Suprapubic skin (tissue), 4 donors: ENCODE results near the gene HES1. TPM values are rescaled to one million over a fixed set of nuclear protein-coding genes. Genes with fewer than 3 reads are reported as not detected.
"Not testable (repeated sequence)": the region's sequence is repeated elsewhere in the genome, so short reads cannot be mapped to it uniquely, and the experiment has no call there.

ENCODE experiments used
- DNase-seq, 2 donors: peaks; one replicate each; pipeline ENCODE4 v3.0.0-alpha.2; 2019; ENCODE audit warnings: low spot score in 2 of 2
- H3K27ac ChIP-seq: fragments of 200-600 bp; sonication (generic); one replicate; pipeline ENCODE4 v1.5.1; 2019
- H3K27me3 ChIP-seq: fragments of 200-600 bp; sonication (generic); one replicate; pipeline ENCODE4 v1.5.1; 2019
- H3K36me3 ChIP-seq: fragments of 200-600 bp; sonication (generic); one replicate; pipeline ENCODE4 v1.5.1; 2019
- H3K4me1 ChIP-seq: fragments of 200-600 bp; sonication (generic); one replicate; pipeline ENCODE4 v1.5.1; 2019
- H3K4me3 ChIP-seq: fragments of 200-600 bp; sonication (generic); one replicate; pipeline ENCODE4 v1.5.1; 2019; ENCODE audit warnings: mild to moderate bottlenecking
- H3K9me3 ChIP-seq: fragments of 200-600 bp; sonication (generic); one replicate; pipeline ENCODE4 v1.5.1; 2019
- EP300 ChIP-seq: sonication (generic); formaldehyde crosslinking; IDR thresholded peaks from one replicate; pipeline ENCODE4 v1.6.1; 2017; ENCODE audit warnings: antibody characterized with exemption
- POLR2A ChIP-seq, 2 donors: fragments of 450-650 bp; IDR thresholded peaks; one replicate each; pipeline ENCODE4 v1.6.1; 2017; ENCODE audit warnings: antibody characterized with exemption in 2 of 2, mild to moderate bottlenecking in 2 of 2, moderate library complexity in 2 of 2
- POLR2AphosphoS5 ChIP-seq, 3 donors: sonication (generic); formaldehyde crosslinking; IDR thresholded peaks; one replicate each; pipeline ENCODE4 v1.6.1; 2017; ENCODE audit warnings: antibody characterized with exemption in 3 of 3
- whole genome bisulfite sequencing: methylation state at CpG from one replicate; pipeline ENCODE4 v1.1.5; 2018; 5-methylcytosine and 5-hydroxymethylcytosine counted together
- total RNA-seq, 4 donors: library from RNA; depleted of rRNA; stranded (reverse); fragments of >200 nt; gene quantifications; one replicate each; pipeline ENCODE4 v1.1.0, GENCODE V29; 2016
- TF ChIP-seq, protein P1 (sequence below), 2 donors: fragments of 200-600 bp in 1 of 2; fragments of 450-650 bp in 1 of 2; sonication (generic) in 1 of 2; IDR thresholded peaks; one replicate each; pipeline ENCODE4 v1.5.1; 2016 to 2019; ENCODE audit warnings: antibody characterized with exemption in 2 of 2, mild to moderate bottlenecking in 1 of 2, moderate library complexity in 1 of 2

The HES1 gene
- total RNA-seq, 4 donors from 2014 or later: 128 to 206 (median 154) TPM

- H3K27me3 ChIP-seq: no peaks in the 10 kb centered on the region
- H3K4me1 ChIP-seq: no peaks in the 10 kb centered on the region
- TF ChIP-seq POLR2AphosphoS5 (IDR thresholded peaks at IDR 0.05): no peak
- 95% methylated on average over 4 of the region's 4 CpGs for WGBS
- no peak overlapping the region for H3K4me3 ChIP-seq
- no peaks in the 10 kb centered on the region for H3K36me3 ChIP-seq
- no peak for DNase-seq
- no peaks in the 10 kb centered on the region for H3K9me3 ChIP-seq
- no peak overlapping the region for H3K27ac ChIP-seq
Observed at GRCh38 chr3:194124193-194124592, 11.8 kb upstream of the HES1 start.

- TF ChIP-seq, protein P1, sequence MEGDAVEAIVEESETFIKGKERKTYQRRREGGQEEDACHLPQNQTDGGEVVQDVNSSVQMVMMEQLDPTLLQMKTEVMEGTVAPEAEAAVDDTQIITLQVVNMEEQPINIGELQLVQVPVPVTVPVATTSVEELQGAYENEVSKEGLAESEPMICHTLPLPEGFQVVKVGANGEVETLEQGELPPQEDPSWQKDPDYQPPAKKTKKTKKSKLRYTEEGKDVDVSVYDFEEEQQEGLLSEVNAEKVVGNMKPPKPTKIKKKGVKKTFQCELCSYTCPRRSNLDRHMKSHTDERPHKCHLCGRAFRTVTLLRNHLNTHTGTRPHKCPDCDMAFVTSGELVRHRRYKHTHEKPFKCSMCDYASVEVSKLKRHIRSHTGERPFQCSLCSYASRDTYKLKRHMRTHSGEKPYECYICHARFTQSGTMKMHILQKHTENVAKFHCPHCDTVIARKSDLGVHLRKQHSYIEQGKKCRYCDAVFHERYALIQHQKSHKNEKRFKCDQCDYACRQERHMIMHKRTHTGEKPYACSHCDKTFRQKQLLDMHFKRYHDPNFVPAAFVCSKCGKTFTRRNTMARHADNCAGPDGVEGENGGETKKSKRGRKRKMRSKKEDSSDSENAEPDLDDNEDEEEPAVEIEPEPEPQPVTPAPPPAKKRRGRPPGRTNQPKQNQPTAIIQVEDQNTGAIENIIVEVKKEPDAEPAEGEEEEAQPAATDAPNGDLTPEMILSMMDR (IDR thresholded peaks at IDR 0.05): no peak
- TF ChIP-seq POLR2A (IDR thresholded peaks at IDR 0.05): no peak
- no peak for TF ChIP-seq EP300
- TF ChIP-seq POLR2AphosphoS5 (IDR thresholded peaks at IDR 0.05): no peak
- WGBS: 92% methylated on average over 6 of the region's 6 CpGs
Observed at GRCh38 chr3:194125442-194125841, 10.5 kb upstream of the HES1 start.

DNA sequence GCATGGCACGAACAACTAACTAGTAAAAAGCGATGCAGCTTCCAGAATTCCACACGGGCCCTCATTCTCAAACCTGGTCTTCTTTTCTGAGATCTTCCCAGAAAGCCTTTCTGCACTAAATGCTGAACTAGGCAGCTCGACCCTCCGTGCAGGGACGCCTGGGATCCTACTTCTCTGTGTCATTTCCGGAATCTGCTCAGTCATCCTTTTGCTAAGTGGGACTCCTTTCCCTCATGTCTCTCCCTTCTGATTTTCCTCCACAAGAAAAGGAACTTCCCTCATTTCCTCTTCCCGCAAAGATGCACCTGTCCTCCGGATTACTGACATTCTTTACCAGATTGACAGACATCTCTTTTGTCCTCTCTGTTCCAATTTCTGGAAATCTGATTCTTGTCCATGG is 9.2 kb upstream of the HES1 start:
- peaks cover 22% of the 10 kb centered on the region for H3K4me1 ChIP-seq
- no peak for DNase-seq
- no peaks in the 10 kb centered on the region for H3K27me3 ChIP-seq
- no peak overlapping the region for H3K27ac ChIP-seq
- no peaks in the 10 kb centered on the region for H3K9me3 ChIP-seq
- TF ChIP-seq EP300 (no peak), POLR2A (IDR thresholded peaks at IDR 0.05) (no peak), POLR2AphosphoS5 (IDR thresholded peaks at IDR 0.05) (no peak)
- TF ChIP-seq, protein P1 (IDR thresholded peaks at IDR 0.05): no peak
- no peak overlapping the region for H3K4me3 ChIP-seq
- WGBS: 84% methylated on average over 9 of the region's 9 CpGs
- H3K36me3 ChIP-seq: no peaks in the 10 kb centered on the region

More at GRCh38 chr3:194125442-194125841, 10.5 kb upstream of the HES1 start:
- Histone ChIP-seq H3K36me3 (no peaks in the 10 kb centered on the region), H3K27ac (no peak overlapping the region), H3K4me3 (no peak overlapping the region), H3K4me1 (peaks cover 10% of the 10 kb centered on the region), H3K27me3 (no peaks in the 10 kb centered on the region), H3K9me3 (no peaks in the 10 kb centered on the region)
- DNase-seq: no peak

DNA sequence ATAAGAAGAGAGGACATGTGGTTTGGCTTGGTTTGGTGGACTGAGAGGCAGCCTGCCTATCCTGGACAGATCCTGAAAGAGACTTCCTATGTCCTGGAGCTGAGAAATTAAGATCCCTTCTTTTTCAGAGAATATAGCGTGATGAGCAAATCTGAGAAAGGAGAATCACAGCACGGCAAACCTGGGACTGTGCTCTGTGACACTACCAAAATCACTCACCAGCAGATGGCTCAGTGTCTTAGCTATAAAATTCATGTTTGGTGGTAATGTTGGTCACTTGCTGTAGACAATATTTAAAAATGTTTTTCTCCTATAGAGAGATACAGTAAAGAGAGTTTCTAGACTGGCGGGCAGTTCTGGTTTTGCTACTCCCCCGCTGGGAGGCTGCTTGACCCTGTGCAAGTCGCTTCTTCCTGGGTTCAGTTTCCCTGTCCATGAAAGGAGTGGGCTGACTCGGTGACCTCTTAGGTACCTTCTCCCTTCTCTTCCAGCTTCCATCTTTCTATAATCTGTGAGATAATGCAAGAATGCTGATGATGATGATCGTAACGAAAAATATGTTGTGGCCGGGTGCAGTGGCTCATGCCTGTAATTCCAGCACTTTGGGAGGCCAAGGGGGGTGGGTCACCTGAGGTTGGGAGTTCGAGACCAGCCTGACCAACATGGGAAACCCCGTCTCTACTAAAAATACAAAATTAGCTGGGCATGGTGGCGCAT is 7.6 kb upstream of the HES1 start:
- DNase-seq: no peak
- TF ChIP-seq POLR2AphosphoS5 (IDR thresholded peaks at IDR 0.05) (no peak), POLR2A (IDR thresholded peaks at IDR 0.05) (no peak), EP300 (no peak)
- TF ChIP-seq, protein P1 (IDR thresholded peaks at IDR 0.05): no peak
- H3K9me3 ChIP-seq: no peaks in the 10 kb centered on the region
- H3K27me3 ChIP-seq: no peaks in the 10 kb centered on the region
- no peaks in the 10 kb centered on the region for H3K36me3 ChIP-seq
- peaks cover 35% of the 10 kb centered on the region for H3K4me1 ChIP-seq
- 97% methylated on average over 12 of the region's 12 CpGs for WGBS
- H3K4me3 ChIP-seq: no peak overlapping the region
- H3K27ac ChIP-seq: no peak overlapping the region

DNA sequence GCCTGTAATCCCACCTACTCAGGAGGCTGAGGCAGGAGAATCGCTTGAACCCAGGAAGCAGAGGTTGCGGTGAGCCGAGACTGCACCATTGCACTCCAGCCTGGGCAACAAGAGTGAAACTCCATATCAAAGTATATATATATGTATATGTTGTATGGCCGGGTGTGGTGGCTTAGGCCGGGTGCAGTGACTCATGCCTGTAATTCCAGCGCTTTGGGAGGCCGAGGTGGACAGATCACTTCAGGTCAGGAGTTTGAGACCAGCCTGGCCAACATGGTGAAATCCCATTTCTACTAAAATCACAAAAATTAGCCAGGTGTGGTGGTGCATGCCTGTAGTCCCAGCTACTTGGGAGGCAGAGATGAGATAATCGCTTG is 7.0 kb upstream of the HES1 start:
- not testable (repeated sequence) for H3K27ac ChIP-seq, H3K9me3 ChIP-seq, DNase-seq, H3K27me3 ChIP-seq, H3K36me3 ChIP-seq, H3K4me3 ChIP-seq
- 86% methylated on average over 3 of the region's 8 CpGs for WGBS
- H3K4me1 ChIP-seq: peaks cover 41% of the 10 kb centered on the region

- 28% methylated on average over 7 of the region's 7 CpGs for WGBS
- DNase-seq: no peak
Observed at GRCh38 chr3:194129581-194130133, 6.3 kb upstream of the HES1 start.

More at GRCh38 chr3:194129581-194130133, 6.3 kb upstream of the HES1 start:
- Histone ChIP-seq H3K27me3 (no peaks in the 10 kb centered on the region), H3K9me3 (no peaks in the 10 kb centered on the region), H3K27ac (no peak overlapping the region), H3K36me3 (no peaks in the 10 kb centered on the region), H3K4me3 (no peak overlapping the region), H3K4me1 (peaks cover 44% of the 10 kb centered on the region)
- TF ChIP-seq, protein P1 (IDR thresholded peaks at IDR 0.05): no peak
- TF ChIP-seq POLR2A (IDR thresholded peaks at IDR 0.05) (no peak), POLR2AphosphoS5 (IDR thresholded peaks at IDR 0.05) (no peak), EP300 (no peak)
